ENCODE measurements around the gene UBE3D.

UBE3D gene

GRCh38 chr6:82995066-82995465 is 70.6 kb downstream of the UBE3D start:
- Histone ChIP-seq H3K9me3 (ENCODE audit: low read length) (no peaks in the 10 kb centered on the region), H3K4me1 (ENCODE audit: insufficient read depth, low read length, severe bottlenecking) (no peaks in the 10 kb centered on the region), H4K20me1 (ENCODE audit: insufficient read depth, low read length) (no peaks in the 10 kb centered on the region), H3K27me3 (ENCODE audit: insufficient read depth, low read length) (no peaks in the 10 kb centered on the region), H3K27ac (ENCODE audit: low read depth, low read length, poor library complexity, severe bottlenecking) (no peak overlapping the region), H3K9me2 (ENCODE audit: low read depth, low read length) (no peaks in the 10 kb centered on the region), H3K79me2 (ENCODE audit: insufficient read depth, low read length) (no peaks in the 10 kb centered on the region), H3F3A (ENCODE audit: insufficient read depth, low read length) (no peaks in the 10 kb centered on the region), H2AFZ (ENCODE audit: low read length) (no peak overlapping the region), H3K4me2 (ENCODE audit: low read length) (no peak overlapping the region), H3K36me3 (ENCODE audit: insufficient read depth, low read length) (0 out of 2 replicates have a peak, but pooled peaks cover 6% of the 10 kb centered on the region), H3K9ac (ENCODE audit: low read length) (no peak overlapping the region), H3K4me3 (ENCODE audit: low read depth, low read length, poor library complexity, severe bottlenecking) (no peak overlapping the region)
- no peak for TF ChIP-seq EZH2 (IDR thresholded peaks at IDR 0.05; ENCODE audit: borderline replicate concordance, low read length)
- TF ChIP-seq, protein P1, sequence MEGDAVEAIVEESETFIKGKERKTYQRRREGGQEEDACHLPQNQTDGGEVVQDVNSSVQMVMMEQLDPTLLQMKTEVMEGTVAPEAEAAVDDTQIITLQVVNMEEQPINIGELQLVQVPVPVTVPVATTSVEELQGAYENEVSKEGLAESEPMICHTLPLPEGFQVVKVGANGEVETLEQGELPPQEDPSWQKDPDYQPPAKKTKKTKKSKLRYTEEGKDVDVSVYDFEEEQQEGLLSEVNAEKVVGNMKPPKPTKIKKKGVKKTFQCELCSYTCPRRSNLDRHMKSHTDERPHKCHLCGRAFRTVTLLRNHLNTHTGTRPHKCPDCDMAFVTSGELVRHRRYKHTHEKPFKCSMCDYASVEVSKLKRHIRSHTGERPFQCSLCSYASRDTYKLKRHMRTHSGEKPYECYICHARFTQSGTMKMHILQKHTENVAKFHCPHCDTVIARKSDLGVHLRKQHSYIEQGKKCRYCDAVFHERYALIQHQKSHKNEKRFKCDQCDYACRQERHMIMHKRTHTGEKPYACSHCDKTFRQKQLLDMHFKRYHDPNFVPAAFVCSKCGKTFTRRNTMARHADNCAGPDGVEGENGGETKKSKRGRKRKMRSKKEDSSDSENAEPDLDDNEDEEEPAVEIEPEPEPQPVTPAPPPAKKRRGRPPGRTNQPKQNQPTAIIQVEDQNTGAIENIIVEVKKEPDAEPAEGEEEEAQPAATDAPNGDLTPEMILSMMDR (IDR thresholded peaks at IDR 0.05; ENCODE audit: low read length) = no peak

GRCh38 chr6:82989736-82990290 is 75.8 kb downstream of the UBE3D start:
- Histone ChIP-seq H3K27ac (ENCODE audit: low read depth, low read length, poor library complexity, severe bottlenecking) (no peak overlapping the region), H3K36me3 (ENCODE audit: insufficient read depth, low read length) (0 out of 2 replicates have a peak, but pooled peaks cover 6% of the 10 kb centered on the region), H3K79me2 (ENCODE audit: insufficient read depth, low read length) (no peaks in the 10 kb centered on the region), H4K20me1 (ENCODE audit: insufficient read depth, low read length) (no peaks in the 10 kb centered on the region), H3F3A (ENCODE audit: insufficient read depth, low read length) (no peaks in the 10 kb centered on the region), H3K27me3 (ENCODE audit: insufficient read depth, low read length) (no peaks in the 10 kb centered on the region), H3K9ac (ENCODE audit: low read length) (no peak overlapping the region), H2AFZ (ENCODE audit: low read length) (no peak overlapping the region), H3K4me1 (ENCODE audit: insufficient read depth, low read length, severe bottlenecking) (no peaks in the 10 kb centered on the region), H3K4me2 (ENCODE audit: low read length) (no peak overlapping the region), H3K9me2 (ENCODE audit: low read depth, low read length) (no peaks in the 10 kb centered on the region), H3K4me3 (ENCODE audit: low read depth, low read length, poor library complexity, severe bottlenecking) (no peak overlapping the region), H3K9me3 (ENCODE audit: low read length) (no peaks in the 10 kb centered on the region)
- TF ChIP-seq, protein P1 (IDR thresholded peaks at IDR 0.05; ENCODE audit: low read length) = no peak
- TF ChIP-seq EZH2 (IDR thresholded peaks at IDR 0.05; ENCODE audit: borderline replicate concordance, low read length) = no peak

- Histone ChIP-seq H3K4me2 (ENCODE audit: low read length) (no peak overlapping the region), H2AFZ (ENCODE audit: low read length) (no peak overlapping the region)
- TF ChIP-seq EZH2 (IDR thresholded peaks at IDR 0.05; ENCODE audit: borderline replicate concordance, low read length) = no peak
- TF ChIP-seq, protein P1 (IDR thresholded peaks at IDR 0.05; ENCODE audit: low read length) = no peak
Measured at GRCh38 chr6:82988930-82989351, 76.7 kb downstream of the UBE3D start.

More at GRCh38 chr6:82988930-82989351, 76.7 kb downstream of the UBE3D start:
- Histone ChIP-seq H3K9me3 (ENCODE audit: low read length) (no peaks in the 10 kb centered on the region), H3K27me3 (ENCODE audit: insufficient read depth, low read length) (no peaks in the 10 kb centered on the region), H3K79me2 (ENCODE audit: insufficient read depth, low read length) (no peaks in the 10 kb centered on the region), H3K9ac (ENCODE audit: low read length) (no peak overlapping the region), H3K36me3 (ENCODE audit: insufficient read depth, low read length) (0 out of 2 replicates have a peak, but pooled peaks cover 4% of the 10 kb centered on the region), H3K9me2 (ENCODE audit: low read depth, low read length) (no peaks in the 10 kb centered on the region; the same call in 1 of the 2 replicates), H3F3A (ENCODE audit: insufficient read depth, low read length) (no peaks in the 10 kb centered on the region), H3K4me1 (ENCODE audit: insufficient read depth, low read length, severe bottlenecking) (no peaks in the 10 kb centered on the region), H3K4me3 (ENCODE audit: low read depth, low read length, poor library complexity, severe bottlenecking) (no peak overlapping the region), H4K20me1 (ENCODE audit: insufficient read depth, low read length) (no peaks in the 10 kb centered on the region), H3K27ac (ENCODE audit: low read depth, low read length, poor library complexity, severe bottlenecking) (no peak overlapping the region)
